Measurements from ENCODE around the gene MFNG. TPM values are rescaled to one million over a fixed set of nuclear protein-coding genes. Genes with fewer than 3 reads are reported as not detected.

The MFNG gene
- total RNA-seq, 2 experiments from 2014 or later, result 85.1 to 89.9 TPM

GRCh38 chr22:37457093-37457893, 28.9 kb downstream of the MFNG start:
- Mint-ChIP-seq H3K4me1 (ENCODE audit: low read depth) (peaks cover 6% of the 10 kb centered on the region), H3K9me3 (no peaks in the 10 kb centered on the region), H3K27me3 (no peaks in the 10 kb centered on the region), H3K27ac (no peak overlapping the region), H3K4me3 (no peak overlapping the region), H3K36me3 (ENCODE audit: low read depth) (peaks cover 30% of the 10 kb centered on the region)
- DNase-seq (peak; percentile 74 to 90 (median 85)), ATAC-seq (ENCODE audit: poor library complexity) (peak; percentile 98)
- Histone ChIP-seq H3K9me3 (ENCODE audit: control insufficient read depth in 1 of 2, insufficient read depth in 1 of 2, low read length in 2 of 2) (no peaks in the 10 kb centered on the region), H3K27me3 (ENCODE audit: control insufficient read depth in 1 of 2, insufficient read depth in 2 of 2, low read length in 2 of 2) (no peaks in the 10 kb centered on the region), H3K27ac (ENCODE audit: low read depth in 1 of 2, low read length in 2 of 2) (no peak overlapping the region), H3K4me3 (ENCODE audit: low read length) (no peak overlapping the region), H3K4me1 (ENCODE audit: insufficient read depth, low read length) (peaks cover 5% of the 10 kb centered on the region), H3K36me3 (ENCODE audit: insufficient read depth, low read length) (peaks cover 3% of the 10 kb centered on the region)
- TF ChIP-seq CTCF (IDR thresholded peaks at IDR 0.05), result peak; percentile 92
- intact Hi-C loops (cut with DNase I, micrococcal nuclease), result loop anchor here (1.0 to 5.0 kb wide), 7 partner anchors 40 to 380 kb away; no protein-coding TSS in a partner anchor
- CTCF ChIA-PET, result interaction anchor here (1.2 to 1.3 kb wide), 2 partner anchors 32 to 198 kb away, joined by 3 to 4 read pairs; no protein-coding TSS in a partner anchor
- POLR2A ChIA-PET, result no interaction called here

DNA sequence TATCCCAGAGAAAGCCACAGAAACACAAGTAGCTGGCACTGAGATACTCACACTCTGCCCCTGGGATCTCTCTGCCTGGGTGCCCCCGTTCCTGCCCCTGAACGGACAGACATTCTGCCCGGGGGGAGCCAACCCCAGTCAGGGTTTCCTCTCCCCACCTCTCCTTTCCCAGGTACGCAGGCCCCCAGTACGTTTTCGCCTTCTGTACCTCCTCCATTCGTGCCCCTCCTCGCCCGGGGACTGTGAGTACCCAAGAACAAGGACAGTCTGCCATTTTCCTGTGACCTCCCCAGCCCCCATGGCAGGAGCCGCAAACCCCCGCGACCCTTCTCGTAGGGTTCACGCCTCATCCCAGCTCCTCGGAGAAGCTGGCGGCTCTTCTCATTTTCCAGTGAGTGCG, 29.8 kb downstream of the MFNG start:
- Histone ChIP-seq H3K36me3 (ENCODE audit: insufficient read depth, low read length) (peaks cover 3% of the 10 kb centered on the region), H3K4me1 (ENCODE audit: insufficient read depth, low read length) (peaks cover 5% of the 10 kb centered on the region), H3K27me3 (ENCODE audit: control insufficient read depth in 1 of 2, insufficient read depth in 2 of 2, low read length in 2 of 2) (no peaks in the 10 kb centered on the region), H3K27ac (ENCODE audit: low read depth in 1 of 2, low read length in 2 of 2) (no peak overlapping the region), H3K4me3 (ENCODE audit: low read length) (no peak overlapping the region), H3K9me3 (ENCODE audit: control insufficient read depth in 1 of 2, insufficient read depth in 1 of 2, low read length in 2 of 2) (no peaks in the 10 kb centered on the region)
- DNase-seq (no peak), ATAC-seq (ENCODE audit: poor library complexity) (no peak)
- Mint-ChIP-seq H3K9me3 (no peaks in the 10 kb centered on the region), H3K36me3 (ENCODE audit: low read depth) (peaks cover 25% of the 10 kb centered on the region), H3K4me3 (no peak overlapping the region), H3K27ac (no peak overlapping the region), H3K4me1 (ENCODE audit: low read depth) (peaks cover 6% of the 10 kb centered on the region), H3K27me3 (no peaks in the 10 kb centered on the region)
- no peak for TF ChIP-seq CTCF (IDR thresholded peaks at IDR 0.05)
- ChIA-PET CTCF (no interaction called here), POLR2A (no interaction called here)
- intact Hi-C loops (cut with DNase I, micrococcal nuclease), result loop anchor here (2.0 to 5.0 kb wide), 5 partner anchors 41 to 379 kb away; no protein-coding TSS in a partner anchor

DNA sequence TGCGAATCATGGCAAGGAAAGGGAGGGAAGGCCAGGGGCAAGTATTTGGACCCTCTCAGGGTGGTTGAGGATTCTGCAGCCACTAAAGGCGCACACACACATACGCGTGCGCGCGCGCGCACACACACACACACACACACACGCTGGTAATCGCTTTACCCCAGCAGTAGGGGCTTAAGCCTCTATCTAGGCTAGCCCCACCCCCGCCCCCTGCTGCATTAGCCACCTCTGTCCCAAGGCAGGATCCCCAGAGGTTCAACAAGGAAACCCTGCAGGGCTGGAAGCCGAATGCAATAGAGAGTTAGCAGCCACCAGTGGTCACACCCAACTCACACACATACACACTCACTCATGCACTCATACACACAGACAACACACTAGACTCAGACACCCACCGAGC, 30.3 kb downstream of the MFNG start:
- no peak overlapping the region for H3K27ac Mint-ChIP-seq
- intact Hi-C loops (cut with DNase I, micrococcal nuclease), result loop anchor here (2.0 to 5.0 kb wide), 6 partner anchors 41 to 379 kb away; no protein-coding TSS in a partner anchor
- no peaks in the 10 kb centered on the region for H3K27me3 ChIP-seq (ENCODE audit: control insufficient read depth in 1 of 2, insufficient read depth in 2 of 2, low read length in 2 of 2)

More for the DNA sequence above, 30.3 kb downstream of the MFNG start:
- ChIA-PET POLR2A (no interaction called here), CTCF (no interaction called here)
- ATAC-seq (ENCODE audit: poor library complexity) (no peak), DNase-seq (no peak)
- Mint-ChIP-seq H3K36me3 (ENCODE audit: low read depth) (peaks cover 25% of the 10 kb centered on the region), H3K4me1 (ENCODE audit: low read depth) (peaks cover 6% of the 10 kb centered on the region), H3K27me3 (no peaks in the 10 kb centered on the region), H3K4me3 (no peak overlapping the region), H3K9me3 (no peaks in the 10 kb centered on the region)
- TF ChIP-seq CTCF (IDR thresholded peaks at IDR 0.05), result no peak
- no peak overlapping the region for H3K27ac ChIP-seq (ENCODE audit: low read depth in 1 of 2, low read length in 2 of 2)
- no peak overlapping the region for H3K4me3 ChIP-seq (ENCODE audit: low read length)
- H3K36me3 ChIP-seq (ENCODE audit: insufficient read depth, low read length), result peaks cover 3% of the 10 kb centered on the region
- no peaks in the 10 kb centered on the region for H3K9me3 ChIP-seq (ENCODE audit: control insufficient read depth in 1 of 2, insufficient read depth in 1 of 2, low read length in 2 of 2)
- peaks cover 5% of the 10 kb centered on the region for H3K4me1 ChIP-seq (ENCODE audit: insufficient read depth, low read length)
